CD4-positive, alpha-beta T cell treated with Interleukin-15 for 4 hours (primary cell): ENCODE measurements around the gene IGSF22.
"Not testable (repeated sequence)": the region's sequence is repeated elsewhere in the genome, so short reads cannot be mapped to it uniquely, and the experiment has no call there.

Experiments
- DNase-seq: peaks from one replicate; pipeline ENCODE4 v3.0.0-alpha.2; 2020; ENCODE audit warnings: low spot score

Gene IGSF22

DNA sequence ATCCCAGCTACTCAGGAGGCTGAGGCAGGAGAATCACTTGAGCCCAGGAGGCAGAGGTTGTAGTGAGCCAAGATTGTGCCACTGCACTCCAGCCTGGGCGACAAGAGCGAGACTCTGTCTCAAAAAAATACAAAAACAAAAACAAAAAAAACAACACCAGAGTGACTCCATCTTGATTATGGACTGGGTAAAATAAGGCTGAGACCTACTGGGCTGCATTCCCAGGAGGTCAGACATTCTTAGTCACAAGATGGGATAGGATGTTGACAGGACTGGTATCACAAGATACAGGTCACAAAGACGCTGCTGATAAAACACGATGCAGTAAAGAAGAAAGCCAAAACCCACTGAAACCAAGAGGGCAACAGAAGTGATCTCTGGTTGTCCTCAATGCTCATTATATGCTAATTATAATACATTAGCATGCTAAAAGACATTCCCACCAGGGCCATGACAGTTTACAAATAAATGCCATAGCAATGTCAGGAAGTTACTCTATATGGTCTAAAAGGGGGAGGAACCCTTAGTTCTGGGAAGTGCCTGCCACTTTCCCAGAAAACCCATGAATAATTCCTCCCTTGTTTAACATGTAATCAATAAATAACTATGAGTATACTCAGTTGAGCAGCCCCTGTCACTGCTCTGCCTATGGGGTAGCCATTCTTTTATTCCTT, 34.4 kb downstream of the IGSF22 start:
- DNase-seq, result not testable (repeated sequence)

DNA sequence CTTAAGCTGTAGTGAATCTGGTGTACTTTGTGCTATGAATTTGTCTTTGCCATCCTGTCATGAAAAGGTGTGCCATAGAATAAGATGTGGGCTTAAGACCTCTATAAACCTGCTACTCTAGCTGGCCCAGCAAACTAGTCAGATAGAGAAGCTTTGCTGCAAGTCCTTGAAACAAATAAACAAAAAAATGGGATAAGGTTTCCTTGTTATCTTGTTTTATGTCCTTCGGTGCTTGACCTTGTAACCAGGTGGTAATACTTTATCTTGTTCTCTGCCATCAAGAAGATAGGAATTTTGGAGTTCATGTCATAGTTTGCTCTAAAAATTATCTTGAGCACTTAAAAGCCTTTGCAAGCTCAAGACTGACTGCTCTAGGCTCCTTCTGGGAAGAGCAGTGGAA, 41.7 kb downstream of the IGSF22 start:
- no peak for DNase-seq

DNA sequence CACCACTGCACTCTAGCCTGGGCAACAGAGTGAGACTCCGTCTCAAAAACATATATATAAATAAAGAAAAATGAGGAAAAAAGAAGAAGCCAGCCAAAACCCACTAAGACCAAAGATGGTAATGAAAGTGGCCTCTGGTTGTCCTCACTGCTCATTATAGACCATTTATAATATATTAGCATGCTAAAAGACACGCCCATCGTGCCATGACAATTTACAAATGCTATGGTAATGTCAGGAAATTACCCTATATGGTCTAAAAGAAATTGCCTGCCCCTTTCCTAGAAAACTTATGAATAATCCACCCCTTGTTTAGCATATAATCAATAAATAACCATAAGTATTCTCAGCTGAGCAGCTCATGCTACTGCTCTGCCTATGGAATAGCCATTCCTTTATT, 43.5 kb downstream of the IGSF22 start:
- DNase-seq, result no peak

DNA sequence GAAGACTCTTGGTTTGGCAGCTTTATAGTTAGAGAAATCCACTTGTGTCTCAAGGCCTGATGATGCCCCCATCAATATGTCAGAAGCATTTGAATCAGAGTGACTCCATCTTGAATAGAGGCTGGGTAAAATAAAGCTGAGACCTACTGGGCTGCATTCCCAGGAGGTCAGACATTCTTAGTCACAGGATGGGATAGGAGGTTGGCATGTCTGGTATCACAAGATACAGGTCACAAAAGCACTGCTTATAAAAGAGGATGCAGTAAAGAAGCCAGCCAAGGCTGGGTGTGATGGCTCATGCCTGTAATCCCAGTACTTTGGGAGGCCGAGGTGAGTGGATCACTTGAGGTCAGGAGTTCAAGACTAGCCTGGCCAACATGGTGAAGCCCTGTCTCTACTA, 44.0 kb downstream of the IGSF22 start:
- not testable (repeated sequence) for DNase-seq

DNA sequence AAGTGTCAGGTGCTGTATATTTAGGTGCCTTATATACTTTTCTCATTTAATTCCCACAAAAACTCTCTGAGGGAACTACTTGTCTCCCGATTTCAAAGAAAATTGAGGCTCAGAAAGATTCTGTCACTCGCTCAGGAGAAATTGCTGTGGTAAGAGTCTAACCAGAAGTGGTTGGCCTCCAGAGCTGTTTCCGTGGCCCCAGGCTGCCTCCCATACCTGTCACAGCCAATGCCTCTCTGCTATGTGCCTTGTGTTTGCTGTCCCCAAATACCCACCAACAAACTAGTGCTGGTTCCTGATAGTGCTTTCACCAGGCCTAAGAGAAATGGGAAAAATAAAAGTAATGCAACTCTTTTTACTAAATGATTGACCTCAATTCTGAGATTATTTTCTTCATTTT, 48.4 kb downstream of the IGSF22 start:
- no peak for DNase-seq

DNA sequence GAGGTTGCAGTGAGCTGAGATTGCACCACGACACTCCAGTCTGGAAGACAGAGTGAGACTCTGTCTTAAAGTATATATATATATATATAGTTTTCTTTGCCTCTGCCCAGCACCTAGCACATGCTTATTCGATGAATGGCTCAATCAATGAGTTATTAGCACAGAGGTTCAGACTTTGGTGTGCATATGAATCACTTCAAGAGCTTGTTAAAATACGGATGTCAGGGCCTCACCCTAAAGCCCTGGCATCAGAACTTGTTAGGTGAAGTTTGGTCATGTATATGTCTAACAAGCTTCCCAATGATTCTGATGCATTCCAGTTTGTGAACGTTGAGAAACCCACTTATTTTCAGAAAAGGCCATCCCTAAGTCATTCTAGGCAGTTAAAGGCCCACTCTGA, 49.2 kb downstream of the IGSF22 start:
- DNase-seq, result no peak

DNA sequence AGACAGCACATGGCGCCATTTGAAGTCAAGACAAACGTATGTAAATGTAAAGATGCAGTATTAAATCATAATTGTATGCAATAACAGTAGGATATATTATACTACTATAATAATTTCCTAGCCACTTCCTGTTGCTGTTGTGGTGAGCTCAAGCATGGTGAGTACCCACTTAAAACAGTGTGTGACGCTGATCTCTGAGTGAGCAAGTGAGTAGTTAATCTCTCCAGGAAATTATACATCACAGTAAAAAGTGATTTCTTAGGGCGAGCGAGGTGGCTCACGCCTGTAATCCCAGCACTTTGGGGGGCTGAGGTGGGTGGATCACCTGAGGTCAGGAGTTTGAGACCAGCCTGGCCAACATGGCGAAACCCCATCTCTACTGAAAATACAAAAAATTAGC, 53.8 kb downstream of the IGSF22 start:
- DNase-seq, result peak; percentile 65

DNA sequence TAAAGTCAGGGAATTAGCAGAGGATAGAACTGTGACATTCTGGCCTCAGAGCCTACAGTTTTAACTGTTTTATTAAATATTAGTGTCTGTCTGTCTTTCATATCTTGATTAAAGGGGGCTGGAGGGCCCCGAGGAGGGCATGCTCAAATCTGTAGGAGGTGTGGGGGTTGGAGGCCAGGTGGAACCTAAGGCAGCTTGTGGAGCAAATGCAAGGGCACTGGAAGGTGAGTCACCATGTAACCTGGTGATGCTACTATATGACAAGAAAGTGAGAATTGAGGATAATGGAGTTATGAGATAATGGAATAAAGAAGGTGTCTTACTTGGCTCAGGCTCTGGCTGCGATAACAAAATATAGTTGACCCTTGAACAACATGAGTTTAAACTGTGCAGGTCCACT, 54.7 kb downstream of the IGSF22 start:
- DNase-seq, result no peak

DNA sequence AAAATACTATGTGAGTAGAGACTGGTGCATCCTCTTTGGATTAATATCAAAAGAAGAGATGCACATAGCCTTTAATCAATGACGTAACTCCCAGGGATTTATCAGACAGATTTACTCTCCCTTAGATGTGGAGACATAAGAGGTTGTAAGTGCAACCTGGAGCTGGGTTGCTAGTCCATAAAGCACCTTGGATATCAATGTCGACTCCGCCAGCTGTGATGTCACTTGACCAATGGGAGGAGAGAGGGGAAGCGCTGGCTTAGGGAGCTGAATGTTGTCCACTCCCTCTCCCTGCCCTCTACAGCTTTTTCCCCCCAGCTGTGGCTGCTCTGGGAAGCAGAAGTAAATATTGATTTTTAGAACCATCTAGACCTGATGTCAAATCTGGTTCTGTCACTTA, 56.3 kb downstream of the IGSF22 start:
- no peak for DNase-seq

DNA sequence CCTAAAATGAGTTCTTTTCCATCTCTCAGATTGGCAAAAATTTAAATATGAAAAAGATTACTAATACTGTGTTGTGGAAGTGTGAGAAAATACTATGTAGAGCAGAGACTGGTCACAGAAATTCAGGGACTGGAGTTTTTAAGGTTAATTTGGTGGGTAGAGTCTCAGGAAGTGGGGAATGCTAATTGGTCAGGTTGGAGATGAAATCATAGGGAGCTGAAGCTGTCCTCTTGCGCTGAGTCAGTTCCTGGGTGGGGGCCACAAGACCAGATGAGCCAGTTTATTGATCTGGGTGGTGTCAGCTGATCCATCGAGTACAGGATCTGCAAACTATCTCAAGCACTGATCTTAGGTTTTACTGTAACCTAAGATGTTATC, 56.8 kb downstream of the IGSF22 start:
- peak; percentile 52 for DNase-seq

DNA sequence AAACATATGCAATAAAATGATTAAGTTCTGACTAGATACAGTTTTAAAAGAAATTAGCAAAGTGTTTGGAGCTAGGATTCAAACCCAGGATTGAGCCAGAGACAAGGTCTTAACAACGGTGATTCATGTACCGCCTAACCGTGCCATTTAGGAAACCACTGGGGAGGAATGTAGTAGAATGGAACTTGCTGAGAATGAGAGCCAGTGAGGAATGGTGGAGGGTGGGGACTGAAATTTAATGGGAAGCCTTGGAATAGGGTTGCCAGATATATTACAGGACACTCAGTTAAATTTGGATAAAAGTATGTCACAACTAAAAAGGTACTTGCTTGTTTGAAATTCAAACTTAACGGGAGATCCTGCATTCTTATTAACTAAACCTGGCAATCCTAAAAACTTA, 57.9 kb downstream of the IGSF22 start:
- no peak for DNase-seq

DNA sequence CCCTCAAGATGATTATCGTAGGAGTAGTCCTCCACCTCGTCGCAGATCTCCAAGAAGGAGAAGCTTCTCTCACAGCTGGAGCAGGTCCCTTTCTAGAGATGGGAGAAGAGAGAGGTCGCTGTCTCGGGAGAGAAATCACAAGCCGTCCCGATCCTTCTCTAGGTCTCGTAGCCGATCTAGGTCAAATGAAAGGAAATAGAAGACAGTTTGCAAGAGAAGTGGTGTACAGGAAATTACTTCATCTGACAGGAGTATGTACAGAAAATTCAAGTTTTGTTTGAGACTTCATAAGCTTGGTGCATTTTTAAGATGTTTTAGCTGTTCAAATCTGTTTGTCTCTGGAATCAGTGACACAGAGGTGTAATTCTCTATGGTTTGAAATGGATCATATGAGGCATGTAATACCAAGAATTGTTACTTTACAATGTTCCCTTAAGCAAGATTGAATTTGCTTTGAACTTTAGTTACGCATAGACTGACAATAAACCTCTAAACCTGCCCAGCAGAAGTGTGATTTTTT, 60.6 kb downstream of the IGSF22 start:
- DNase-seq, result peak; percentile 10

DNA sequence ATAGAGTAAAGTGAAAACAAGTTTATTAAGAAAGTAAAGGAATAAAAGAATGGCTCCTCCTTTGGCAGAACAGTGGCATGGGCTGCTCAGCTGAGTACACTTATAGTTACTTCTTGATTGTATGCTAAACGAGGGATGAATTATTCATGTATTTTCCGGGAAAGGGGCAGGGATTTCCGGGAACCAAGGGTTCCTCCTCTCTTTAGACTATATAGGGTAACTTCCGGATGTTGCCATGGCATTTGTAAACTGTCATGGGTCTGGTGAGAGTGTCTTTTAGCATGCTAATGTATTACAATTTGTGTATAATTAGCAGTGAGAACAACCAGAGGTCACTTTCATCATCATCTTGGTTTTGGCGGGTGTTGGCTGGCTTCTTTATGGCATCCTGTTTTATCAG, 68.3 kb downstream of the IGSF22 start:
- DNase-seq, result no peak
